Transverse colon (tissue), 4 donors: Measurements from ENCODE around the gene KCTD17.

Source experiments
- CTCF ChIP-seq, 5 experiments: fragments of 200-600 bp in 3 of 5; fragments of 450-650 bp in 2 of 5; sonication (generic) in 3 of 5; IDR thresholded peaks; 1 replicate in 2 of 5; 2 replicates in 3 of 5; pipeline ENCODE4 v1.5.1; 2016 to 2017; ENCODE audit warnings: antibody characterized with exemption in 5 of 5, inconsistent platforms in 3 of 5, mild to moderate bottlenecking in 2 of 5, moderate library complexity in 1 of 5
- EP300 ChIP-seq: sonication (generic); formaldehyde crosslinking; IDR thresholded peaks from one replicate; pipeline ENCODE4 v1.6.1; 2017; ENCODE audit warnings: antibody characterized with exemption, low read depth
- POLR2A ChIP-seq: fragments of 450-650 bp; IDR thresholded peaks from one replicate; pipeline ENCODE4 v1.6.1; 2016; ENCODE audit warnings: antibody characterized with exemption, mild to moderate bottlenecking, moderate library complexity
- POLR2AphosphoS5 ChIP-seq, 3 donors: sonication (generic); formaldehyde crosslinking; IDR thresholded peaks; one replicate each; pipeline ENCODE4 v1.6.1; 2016; ENCODE audit warnings: antibody characterized with exemption in 3 of 3

GRCh38 chr22:37067428-37067827 lies 15.9 kb downstream of the KCTD17 start:
- no peak for TF ChIP-seq CTCF (IDR thresholded peaks at IDR 0.05)
- no peak for TF ChIP-seq POLR2A
- no peak for TF ChIP-seq EP300
- TF ChIP-seq POLR2AphosphoS5 (IDR thresholded peaks at IDR 0.05), result no peak
